GF-D8 (cell line): ENCODE measurements around the gene C2orf92.
"Not testable (repeated sequence)": the region's sequence is repeated elsewhere in the genome, so short reads cannot be mapped to it uniquely, and the experiment has no call there.

Experiments
- DNase-seq: peaks from one replicate; lab custom pipeline; 2025; lab: John Stamatoyannopoulos, UW

Gene C2orf92

GRCh38 chr2:97669448-97669847 is at the start of gene C2orf92:
TSS of gene C2orf92 (plus strand) at chr2:97669713. CDS start at chr2:97669789, 76 bp downstream.
- DNase-seq, result no peak

- not testable (repeated sequence) for DNase-seq
Observed at GRCh38 chr2:97620492-97620891, 49.0 kb upstream of the C2orf92 start.

- DNase-seq, result not testable (repeated sequence)
Observed at GRCh38 chr2:97622976-97623375, 46.5 kb upstream of the C2orf92 start.

GRCh38 chr2:97625354-97626048 is 44.0 kb upstream of the C2orf92 start:
- not testable (repeated sequence) for DNase-seq

GRCh38 chr2:97626049-97626430 is 43.5 kb upstream of the C2orf92 start:
- DNase-seq, result not testable (repeated sequence)

GRCh38 chr2:97644023-97644717 is 25.3 kb upstream of the C2orf92 start:
- DNase-seq, result no peak

- peak; percentile 28 for DNase-seq
Observed at GRCh38 chr2:97645112-97645694, 24.3 kb upstream of the C2orf92 start.

GRCh38 chr2:97645695-97646629 is 23.6 kb upstream of the C2orf92 start, which contains the start of gene COX5B:
TSS of gene COX5B (plus strand) at chr2:97646062. CDS start at chr2:97646087, 25 bp downstream.
- peak; percentile 97 for DNase-seq

- no peak for DNase-seq
Observed at GRCh38 chr2:97646977-97647376, 22.5 kb upstream of the C2orf92 start.

- DNase-seq, result no peak
Observed at GRCh38 chr2:97651114-97651513, 18.4 kb upstream of the C2orf92 start.

- no peak for DNase-seq
Observed at GRCh38 chr2:97653473-97653872, 16.0 kb upstream of the C2orf92 start.

GRCh38 chr2:97653874-97654273 is 15.6 kb upstream of the C2orf92 start:
- no peak for DNase-seq

GRCh38 chr2:97654309-97654708 is 15.2 kb upstream of the C2orf92 start:
- no peak for DNase-seq

GRCh38 chr2:97654791-97655190 is 14.7 kb upstream of the C2orf92 start:
- DNase-seq, result no peak

- DNase-seq, result no peak
Observed at GRCh38 chr2:97656129-97656755, 13.3 kb upstream of the C2orf92 start.

GRCh38 chr2:97656905-97657587 is 12.5 kb upstream of the C2orf92 start:
- DNase-seq, result no peak

- no peak for DNase-seq
Observed at GRCh38 chr2:97657986-97658690, 11.4 kb upstream of the C2orf92 start.

- no peak for DNase-seq
Observed at GRCh38 chr2:97658691-97659157, 10.8 kb upstream of the C2orf92 start.

GRCh38 chr2:97659256-97660043 is 10.1 kb upstream of the C2orf92 start:
- no peak for DNase-seq
